HCT116 (cell line): ENCODE data around the gene GRIPAP1. TPM values are rescaled to one million over a fixed set of nuclear protein-coding genes. Genes with fewer than 3 reads are reported as not detected.

ENCODE experiments used
- ATAC-seq: fragments of 200-7000 bp; cut with Tn5 transposase; 2 replicates; pipeline ENCODE4 v1.9.1; 2020; ENCODE audit warnings: mild to moderate bottlenecking, moderate library complexity
- BruUV-seq: library from RNA; stranded (reverse); fragments of 400-500 nt; replicated peaks from 2 replicates; lab custom pipeline; 2021; lab: Mats Ljungman, UMichigan
- CTCF ChIA-PET: fragments of 300-600 bp; sonication (Branson Sonifier 250); formaldehyde crosslinking; loops from one replicate; lab custom pipeline; 2021; ENCODE audit warnings: antibody characterized with exemption; lab: Charles Lee
- POLR2A ChIA-PET: fragments of 300-600, 350-600 bp; sonication (Branson Sonifier 250); formaldehyde crosslinking; loops from one replicate; lab custom pipeline; 2021; ENCODE audit warnings: antibody characterized with exemption; lab: Charles Lee
- RAD21 ChIA-PET, 2 experiments: fragments of 300-600 bp; sonication (Branson Sonifier 250); formaldehyde crosslinking; loops; one replicate each; lab custom pipeline; 2023; ENCODE audit warnings: low total read pairs in 2 of 2; ENCODE audit not compliant: uncharacterized antibody in 2 of 2, unreplicated experiment in 2 of 2, low non-redundant PET in 1 of 2; lab: Charles Lee
- DNase-seq: peaks from one replicate; pipeline ENCODE4 v3.0.0-alpha.2; 2010; ENCODE audit warnings: low read depth, low spot score
- H2AFZ ChIP-seq: fragments of 200-600 bp; shearing (Covaris generic), sonication (generic); 2 replicates; pipeline ENCODE4 v1.6.1; 2017; ENCODE audit warnings: low read depth, mixed run types, mixed read lengths, antibody characterized with exemption, low read length; ENCODE audit not compliant: poor library complexity, severe bottlenecking
- H3K27ac ChIP-seq: 2 replicates; pipeline ENCODE4 v1.5.1; 2012; ENCODE audit warnings: low read depth, low read length
- H3K27me3 ChIP-seq: fragments of 200-600 bp; sonication (generic); 2 replicates; pipeline ENCODE4 v1.6.1; 2016; ENCODE audit warnings: mixed run types, low read length, mixed read lengths; ENCODE audit not compliant: insufficient read depth
- H3K36me3 ChIP-seq, 2 experiments: fragments of 200-500 bp in 1 of 2; fragments of 200-600 bp in 1 of 2; sonication (Bioruptor generic) in 1 of 2; sonication (generic) in 1 of 2; 2 replicates each; pipeline versions ENCODE4 v1.5.1 to v1.6.1; 2014 to 2016; ENCODE audit warnings: low read length in 2 of 2, inconsistent platforms in 1 of 2, mixed read lengths in 1 of 2, mixed run types in 1 of 2; ENCODE audit not compliant: insufficient read depth in 2 of 2, control insufficient read depth in 1 of 2
- H3K4me1 ChIP-seq, 2 experiments: fragments of 200-600 bp in 1 of 2; sonication (generic) in 1 of 2; 2 replicates each; pipeline versions ENCODE4 v1.5.1 to v1.6.1; 2012 to 2017; ENCODE audit warnings: low read length in 2 of 2, inconsistent platforms in 1 of 2, mild to moderate bottlenecking in 1 of 2, mixed read lengths in 1 of 2, mixed run types in 1 of 2, moderate library complexity in 1 of 2; ENCODE audit not compliant: insufficient read depth in 2 of 2, control insufficient read depth in 1 of 2
- H3K4me2 ChIP-seq: fragments of 200-600 bp; sonication (generic); 2 replicates; pipeline ENCODE4 v1.6.1; 2017; ENCODE audit warnings: mixed run types, low read length, mixed read lengths
- H3K4me3 ChIP-seq, 2 experiments: fragments of 200-600 bp in 1 of 2; sonication (generic) in 1 of 2; replicated peaks in 1 of 2; 2 replicates each; pipeline ENCODE4 v1.5.1; 2011 to 2016; ENCODE audit warnings: low read length in 2 of 2, control low read depth in 1 of 2, low read depth in 1 of 2, mild to moderate bottlenecking in 1 of 2, mixed read lengths in 1 of 2, mixed run types in 1 of 2
- H3K79me2 ChIP-seq: fragments of 200-600 bp; sonication (generic); 2 replicates; pipeline ENCODE4 v1.6.1; 2017; ENCODE audit warnings: mild to moderate bottlenecking, mixed run types, low read length, moderate library complexity, mixed read lengths; ENCODE audit not compliant: insufficient read depth
- H3K9ac ChIP-seq: fragments of 200-600 bp; sonication (generic); 2 replicates; pipeline ENCODE4 v1.6.1; 2016; ENCODE audit warnings: low read length, mixed read lengths
- H3K9me2 ChIP-seq: fragments of 200-600 bp; sonication (generic), shearing (Covaris generic); 2 replicates; pipeline ENCODE4 v1.6.1; 2017; ENCODE audit warnings: mixed run types, mild to moderate bottlenecking, moderate library complexity; ENCODE audit not compliant: insufficient read depth
- H3K9me3 ChIP-seq, 2 experiments: fragments of 200-500 bp in 1 of 2; fragments of 200-600 bp in 1 of 2; sonication (Bioruptor generic) in 1 of 2; sonication (generic) in 1 of 2; 2 replicates each; pipeline ENCODE4 v1.6.1; 2014 to 2017; ENCODE audit warnings: low read length in 2 of 2, mixed read lengths in 2 of 2, inconsistent platforms in 1 of 2, low read depth in 1 of 2, mild to moderate bottlenecking in 1 of 2, mixed run types in 1 of 2, moderate library complexity in 1 of 2; ENCODE audit not compliant: control insufficient read depth in 1 of 2, insufficient read depth in 1 of 2
- H4K20me1 ChIP-seq: fragments of 200-600 bp; sonication (generic), shearing (Covaris generic); 2 replicates; pipeline ENCODE4 v1.6.1; 2017; ENCODE audit warnings: mixed run types, mild to moderate bottlenecking, moderate library complexity; ENCODE audit not compliant: insufficient read depth
- ATF3 ChIP-seq: IDR thresholded peaks from 2 replicates; pipeline ENCODE4 v1.6.1; 2012
- CBX3 ChIP-seq: IDR thresholded peaks from 2 replicates; pipeline ENCODE4 v1.6.1; 2012; ENCODE audit warnings: low read depth
- CEBPB ChIP-seq: IDR thresholded peaks from 2 replicates; pipeline ENCODE4 v1.6.1; 2012; ENCODE audit warnings: low read depth
- CTCF ChIP-seq, 3 experiments: fragments of 200-600 bp in 1 of 3; sonication (generic) in 1 of 3; IDR thresholded peaks in 2 of 3; conservative IDR thresholded peaks in 1 of 3; 2 replicates each; pipeline ENCODE4 v1.5.1; 2012 to 2017; ENCODE audit warnings: low read depth in 2 of 3, low read length in 2 of 3, antibody characterized with exemption in 1 of 3, borderline replicate concordance in 1 of 3, control low read depth in 1 of 3, mild to moderate bottlenecking in 1 of 3, mixed read lengths in 1 of 3, mixed run types in 1 of 3, moderate library complexity in 1 of 3; ENCODE audit not compliant: insufficient read depth in 1 of 3
- EGR1 ChIP-seq: IDR thresholded peaks from 2 replicates; pipeline ENCODE4 v1.6.1; 2012; ENCODE audit warnings: low read depth
- ELF1 ChIP-seq: IDR thresholded peaks from 2 replicates; pipeline ENCODE4 v1.6.1; 2012; ENCODE audit warnings: low read depth, borderline replicate concordance
- EZH2 ChIP-seq: fragments of 200-600 bp; sonication (generic); IDR thresholded peaks from 2 replicates; pipeline ENCODE4 v1.6.1; 2017; ENCODE audit warnings: antibody characterized with exemption, mixed run types
- EZH2phosphoT487 ChIP-seq: fragments of 200-600 bp; IDR thresholded peaks from 2 replicates; pipeline ENCODE4 v1.6.1; 2018; ENCODE audit warnings: antibody characterized with exemption, borderline replicate concordance
- FOSL1 ChIP-seq: IDR thresholded peaks from 2 replicates; pipeline ENCODE4 v1.6.1; 2012; ENCODE audit warnings: low read depth
- JUND ChIP-seq: IDR thresholded peaks from 2 replicates; pipeline ENCODE4 v1.6.1; 2012
- POLR2AphosphoS5 ChIP-seq: IDR thresholded peaks from 2 replicates; pipeline ENCODE4 v1.6.1; 2011; ENCODE audit warnings: mild to moderate bottlenecking, low read depth, low read length, moderate library complexity
- REST ChIP-seq: IDR thresholded peaks from 2 replicates; pipeline ENCODE4 v1.6.1; 2012; ENCODE audit warnings: low read depth
- SIN3A ChIP-seq: IDR thresholded peaks from 2 replicates; pipeline ENCODE4 v1.6.1; 2012; ENCODE audit warnings: low read depth
- SP1 ChIP-seq: IDR thresholded peaks from 2 replicates; pipeline ENCODE4 v1.6.1; 2012; ENCODE audit warnings: low read depth
- SRF ChIP-seq: IDR thresholded peaks from 2 replicates; pipeline ENCODE4 v1.6.1; 2012; ENCODE audit warnings: low read depth
- TCF7L2 ChIP-seq: IDR thresholded peaks from 2 replicates; pipeline ENCODE4 v1.7.0; 2011; ENCODE audit warnings: borderline replicate concordance, inconsistent platforms; ENCODE audit not compliant: insufficient read depth, insufficient read length; ENCODE audit errors: extremely low read depth
- YY1 ChIP-seq: IDR thresholded peaks from 2 replicates; pipeline ENCODE4 v1.6.1; 2011; ENCODE audit warnings: low read length, low read depth, moderate library complexity, mild to moderate bottlenecking; ENCODE audit not compliant: insufficient replicate concordance; ENCODE audit errors: extremely low read depth
- ZBTB33 ChIP-seq: IDR thresholded peaks from 2 replicates; pipeline ENCODE4 v1.6.1; 2011; ENCODE audit warnings: mild to moderate bottlenecking, low read length, moderate library complexity; ENCODE audit not compliant: insufficient replicate concordance; ENCODE audit errors: extremely low read depth
- ZFX ChIP-seq: fragments of 450-650 bp; IDR thresholded peaks from 2 replicates; pipeline ENCODE4 v1.6.1; 2017
- ZNF274 ChIP-seq: fragments of 200-500 bp; sonication (Bioruptor generic); IDR thresholded peaks from 2 replicates; pipeline ENCODE4 v1.6.1; 2014; ENCODE audit warnings: mild to moderate bottlenecking, low read depth, low read length, inconsistent platforms
- intact Hi-C: fragments of 100-400 bp; cut with micrococcal nuclease; formaldehyde crosslinking; loops from 2 replicates; pipeline ENCODE4 v1.10.0; 2022
- total RNA-seq: library from RNA; stranded (reverse); gene quantifications from one replicate; pipeline ENCODE4 v1.2.1, GENCODE V29; 2021; ENCODE audit not compliant: unreplicated experiment

The GRIPAP1 gene
- total RNA-seq, 1 experiment from 2014 or later, result 39.4 TPM

GRCh38 chrX:48968377-48968776 lies 33.7 kb downstream of the GRIPAP1 start:
- no peak for TF ChIP-seq SIN3A
- no peak for TF ChIP-seq SP1
- no peak for TF ChIP-seq POLR2AphosphoS5
- no peak for TF ChIP-seq CBX3
- no peak for TF ChIP-seq YY1
- TF ChIP-seq JUND, result no peak
- no peak for TF ChIP-seq REST
- no peak for TF ChIP-seq ZBTB33
- no peak for TF ChIP-seq ATF3
- no peak for TF ChIP-seq CEBPB
- no peak for TF ChIP-seq EZH2phosphoT487
- no peak for TF ChIP-seq EZH2
- no peak for TF ChIP-seq SRF
- TF ChIP-seq ELF1, result no peak
- TF ChIP-seq FOSL1, result no peak
- no peak for TF ChIP-seq TCF7L2
- TF ChIP-seq EGR1, result no peak
- no peak for TF ChIP-seq CTCF (IDR thresholded peaks at IDR 0.05 in 2 of 3, conservative IDR thresholded peaks at IDR 0.05 in 1 of 3; ENCODE audit: borderline replicate concordance in 1 of 3, insufficient read depth in 1 of 3, low read depth in 2 of 3, low read length in 2 of 3)
- no peak for TF ChIP-seq ZNF274
- TF ChIP-seq ZFX, result no peak
- H3K9ac ChIP-seq, result no peak overlapping the region
- DNase-seq (no peak), ATAC-seq (no peak)
- no peaks in the 10 kb centered on the region for H3K27me3 ChIP-seq
- ChIA-PET CTCF (no interaction called here), POLR2A (no interaction called here), RAD21 (no interaction called here)
- H3K36me3 ChIP-seq, result no peaks in the 10 kb centered on the region
- H3K4me2 ChIP-seq, result no peak overlapping the region
- no peak overlapping the region for H3K4me3 ChIP-seq
- intact Hi-C loops, result no loop called here
- no peaks in the 10 kb centered on the region for H3K79me2 ChIP-seq
- no peaks in the 10 kb centered on the region for H3K9me2 ChIP-seq
- BruUV-seq, result no TSS peak
- no peak overlapping the region for H2AFZ ChIP-seq
- H4K20me1 ChIP-seq, result no peaks in the 10 kb centered on the region
- H3K4me1 ChIP-seq, result peaks cover 0 to 5% of the 10 kb centered on the region in 2 experiments; a peak in 1 of 4 replicates
- H3K9me3 ChIP-seq, result no peaks in the 10 kb centered on the region
- H3K27ac ChIP-seq, result no peak overlapping the region
